ENCODE results near the gene UNC79. TPM values are rescaled to one million over a fixed set of nuclear protein-coding genes. Genes with fewer than 3 reads are reported as not detected.

The UNC79 gene
- polyA plus RNA-seq, 3 donors, result 0.01 to 0.02 TPM; not detected in 1

GRCh38 chr14:93747102-93747501, 316.4 kb downstream of the UNC79 start:
- intact Hi-C loops (cut with micrococcal nuclease), result no loop called here
- no peaks in the 10 kb centered on the region for H3K9me3 ChIP-seq (replicated peaks in 1 of 2; ENCODE audit: control insufficient read depth in 1 of 2, insufficient read depth in 1 of 2, low read length in 2 of 2)
- H3K36me3 ChIP-seq (replicated peaks in 1 of 2; ENCODE audit: control insufficient read depth in 1 of 2, insufficient read depth in 2 of 2, low read length in 2 of 2), result no peaks in the 10 kb centered on the region
- H3K4me2 ChIP-seq (replicated peaks; ENCODE audit: extremely low read depth, low read length, poor library complexity, severe bottlenecking), result no peak overlapping the region
- no peaks in the 10 kb centered on the region for H3K36me3 Mint-ChIP-seq
- 83% methylated on average over 15 of the region's 15 CpGs for WGBS (ENCODE audit: insufficient coverage)
- no peaks in the 10 kb centered on the region for H3K27me3 ChIP-seq (ENCODE audit: control insufficient read depth in 2 of 2, insufficient read depth in 2 of 2, low read length in 2 of 2)
- no peak overlapping the region for H3K27ac Mint-ChIP-seq
- peaks cover 0 to 2% (median 0%) of the 10 kb centered on the region in 7 donors for H3K9me3 Mint-ChIP-seq
- TF ChIP-seq CTCF (IDR thresholded peaks at IDR 0.05), result no peak
- H2AFZ ChIP-seq (ENCODE audit: insufficient read depth, low read depth, low read length, poor library complexity, severe bottlenecking), result no peak overlapping the region
- H3K4me1 Mint-ChIP-seq, result no peaks in the 10 kb centered on the region
- H3K4me3 Mint-ChIP-seq, result no peak overlapping the region
- no peaks in the 10 kb centered on the region for H4K20me1 ChIP-seq (ENCODE audit: insufficient read depth, low read length)
- no peaks in the 10 kb centered on the region for H3K79me2 ChIP-seq (ENCODE audit: insufficient read depth, low read length)
- H3K27me3 Mint-ChIP-seq (ENCODE audit: low read depth in 3 of 3), result peaks cover 2 to 7% (median 5%) of the 10 kb centered on the region in 3 donors
- H3K27ac ChIP-seq (ENCODE audit: low read depth in 1 of 2, low read length in 2 of 2), result no peak overlapping the region
- H3K9ac ChIP-seq (ENCODE audit: insufficient read depth, low read length, poor library complexity, severe bottlenecking), result no peak overlapping the region
- no peak overlapping the region for H3K4me3 ChIP-seq (replicated peaks in 1 of 3; ENCODE audit: low read depth in 2 of 3, low read length in 3 of 3)
- H3K4me1 ChIP-seq (ENCODE audit: control insufficient read depth in 1 of 2, insufficient read depth in 2 of 2, low read length in 2 of 2), result no peaks in the 10 kb centered on the region
- no peak for DNase-seq

- Histone ChIP-seq H3K27me3 (ENCODE audit: control insufficient read depth in 2 of 2, insufficient read depth in 2 of 2, low read length in 2 of 2) (no peaks in the 10 kb centered on the region), H3K9ac (ENCODE audit: insufficient read depth, low read length, poor library complexity, severe bottlenecking) (no peak overlapping the region), H3K4me3 (replicated peaks in 1 of 3; ENCODE audit: low read depth in 2 of 3, low read length in 3 of 3) (no peak overlapping the region), H3K4me2 (replicated peaks; ENCODE audit: extremely low read depth, low read length, poor library complexity, severe bottlenecking) (no peak overlapping the region), H3K9me3 (replicated peaks in 1 of 2; ENCODE audit: control insufficient read depth in 1 of 2, insufficient read depth in 1 of 2, low read length in 2 of 2) (no peaks in the 10 kb centered on the region), H4K20me1 (ENCODE audit: insufficient read depth, low read length) (no peaks in the 10 kb centered on the region), H3K36me3 (replicated peaks in 1 of 2; ENCODE audit: control insufficient read depth in 1 of 2, insufficient read depth in 2 of 2, low read length in 2 of 2) (no peaks in the 10 kb centered on the region), H3K79me2 (ENCODE audit: insufficient read depth, low read length) (no peaks in the 10 kb centered on the region), H3K4me1 (ENCODE audit: control insufficient read depth in 1 of 2, insufficient read depth in 2 of 2, low read length in 2 of 2) (no peaks in the 10 kb centered on the region), H3K27ac (ENCODE audit: low read depth in 1 of 2, low read length in 2 of 2) (no peak overlapping the region), H2AFZ (ENCODE audit: insufficient read depth, low read depth, low read length, poor library complexity, severe bottlenecking) (no peak overlapping the region)
- Mint-ChIP-seq H3K4me3 (no peak overlapping the region), H3K4me1 (no peaks in the 10 kb centered on the region), H3K36me3 (no peaks in the 10 kb centered on the region), H3K27ac (no peak overlapping the region), H3K9me3 (peaks cover 0 to 2% (median 0%) of the 10 kb centered on the region in 7 donors), H3K27me3 (ENCODE audit: low read depth in 3 of 3) (peaks cover 2 to 5% (median 5%) of the 10 kb centered on the region in 3 donors)
- 100% methylated on average over 1 of the region's 1 CpG for WGBS (ENCODE audit: insufficient coverage)
- no peak for TF ChIP-seq CTCF (IDR thresholded peaks at IDR 0.05)
- intact Hi-C loops (cut with micrococcal nuclease), result no loop called here
- DNase-seq, result no peak
Observed at GRCh38 chr14:93747560-93747959, 316.8 kb downstream of the UNC79 start.

All from CD14-positive monocyte (primary cell).